Measurements from ENCODE around the gene CNGB1. TPM values are rescaled to one million over a fixed set of nuclear protein-coding genes. Genes with fewer than 3 reads are reported as not detected.

The CNGB1 gene
- total and polyA plus RNA-seq, 4 donors = under 0.01 TPM; not detected in 2

DNA sequence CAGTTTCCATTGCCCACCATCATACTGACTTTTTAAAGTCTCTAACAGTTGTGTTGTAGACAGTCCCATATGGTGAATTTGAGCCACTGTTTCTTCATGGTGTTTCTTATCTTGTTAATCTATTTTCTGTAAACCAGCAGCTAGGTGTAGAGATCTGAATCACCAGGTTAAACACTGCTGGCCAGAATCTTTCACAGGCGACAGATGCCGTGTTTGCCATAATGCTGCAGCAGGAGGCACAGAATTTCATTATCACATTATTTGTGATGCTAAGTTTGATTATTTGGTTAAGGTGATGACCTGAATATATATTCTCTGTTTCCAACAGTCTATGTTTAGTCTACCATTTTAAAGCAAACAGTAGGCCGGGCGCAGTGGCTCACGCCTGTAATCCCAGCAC lies 11.5 kb upstream of the CNGB1 start:
- 76% methylated on average over 5 of the region's 5 CpGs for WGBS
- Histone ChIP-seq H3K4me1 (ENCODE audit: control insufficient read depth in 4 of 4, insufficient read depth in 4 of 4, low read length in 3 of 4) (peaks cover 0 to 10% (median 6%) of the 10 kb centered on the region in 4 donors), H3K4me3 (ENCODE audit: low read depth in 1 of 3, low read length in 3 of 3) (no peak overlapping the region), H3K27ac (ENCODE audit: low read depth in 1 of 2, low read length in 2 of 2) (no peak overlapping the region), H3K9ac (ENCODE audit: low read depth in 1 of 2, low read length in 2 of 2) (no peak overlapping the region), H3K36me3 (ENCODE audit: control insufficient read depth in 4 of 4, insufficient read depth in 3 of 4, low read depth in 1 of 4, low read length in 3 of 4) (no peaks in the 10 kb centered on the region), H3K9me3 (ENCODE audit: control insufficient read depth in 4 of 4, low read length in 3 of 4) (no peaks in the 10 kb centered on the region), H3K27me3 (ENCODE audit: control insufficient read depth in 4 of 4, insufficient read depth in 4 of 4, low read length in 3 of 4) (no peaks in the 10 kb centered on the region)
- TF ChIP-seq FOXA1 (IDR thresholded peaks at IDR 0.05) (no peak), EGR1 (IDR thresholded peaks at IDR 0.05; ENCODE audit: low read depth in 2 of 2) (no peak), TAF1 (conservative IDR thresholded peaks at IDR 0.05) (no peak), RAD21 (IDR thresholded peaks at IDR 0.05) (no peak), JUND (IDR thresholded peaks at IDR 0.05) (no peak), HNF4G (IDR thresholded peaks at IDR 0.05) (no peak), NR2F2 (IDR thresholded peaks at IDR 0.05) (no peak), FOXA2 (IDR thresholded peaks at IDR 0.05) (no peak), YY1 (IDR thresholded peaks at IDR 0.05) (no peak), GABPA (IDR thresholded peaks at IDR 0.05 in 1 of 2, conservative IDR thresholded peaks at IDR 0.05 in 1 of 2) (no peak), SP1 (IDR thresholded peaks at IDR 0.05) (no peak), HNF4A (conservative IDR thresholded peaks at IDR 0.05) (no peak), RXRA (IDR thresholded peaks at IDR 0.05) (no peak)
- TF ChIP-seq, protein P1, sequence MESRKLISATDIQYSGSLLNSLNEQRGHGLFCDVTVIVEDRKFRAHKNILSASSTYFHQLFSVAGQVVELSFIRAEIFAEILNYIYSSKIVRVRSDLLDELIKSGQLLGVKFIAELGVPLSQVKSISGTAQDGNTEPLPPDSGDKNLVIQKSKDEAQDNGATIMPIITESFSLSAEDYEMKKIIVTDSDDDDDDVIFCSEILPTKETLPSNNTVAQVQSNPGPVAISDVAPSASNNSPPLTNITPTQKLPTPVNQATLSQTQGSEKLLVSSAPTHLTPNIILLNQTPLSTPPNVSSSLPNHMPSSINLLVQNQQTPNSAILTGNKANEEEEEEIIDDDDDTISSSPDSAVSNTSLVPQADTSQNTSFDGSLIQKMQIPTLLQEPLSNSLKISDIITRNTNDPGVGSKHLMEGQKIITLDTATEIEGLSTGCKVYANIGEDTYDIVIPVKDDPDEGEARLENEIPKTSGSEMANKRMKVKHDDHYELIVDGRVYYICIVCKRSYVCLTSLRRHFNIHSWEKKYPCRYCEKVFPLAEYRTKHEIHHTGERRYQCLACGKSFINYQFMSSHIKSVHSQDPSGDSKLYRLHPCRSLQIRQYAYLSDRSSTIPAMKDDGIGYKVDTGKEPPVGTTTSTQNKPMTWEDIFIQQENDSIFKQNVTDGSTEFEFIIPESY (IDR thresholded peaks at IDR 0.05) = no peak
- TF ChIP-seq, protein P2, sequence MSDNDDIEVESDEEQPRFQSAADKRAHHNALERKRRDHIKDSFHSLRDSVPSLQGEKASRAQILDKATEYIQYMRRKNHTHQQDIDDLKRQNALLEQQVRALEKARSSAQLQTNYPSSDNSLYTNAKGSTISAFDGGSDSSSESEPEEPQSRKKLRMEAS (IDR thresholded peaks at IDR 0.05) = no peak
- TF ChIP-seq, protein P3, sequence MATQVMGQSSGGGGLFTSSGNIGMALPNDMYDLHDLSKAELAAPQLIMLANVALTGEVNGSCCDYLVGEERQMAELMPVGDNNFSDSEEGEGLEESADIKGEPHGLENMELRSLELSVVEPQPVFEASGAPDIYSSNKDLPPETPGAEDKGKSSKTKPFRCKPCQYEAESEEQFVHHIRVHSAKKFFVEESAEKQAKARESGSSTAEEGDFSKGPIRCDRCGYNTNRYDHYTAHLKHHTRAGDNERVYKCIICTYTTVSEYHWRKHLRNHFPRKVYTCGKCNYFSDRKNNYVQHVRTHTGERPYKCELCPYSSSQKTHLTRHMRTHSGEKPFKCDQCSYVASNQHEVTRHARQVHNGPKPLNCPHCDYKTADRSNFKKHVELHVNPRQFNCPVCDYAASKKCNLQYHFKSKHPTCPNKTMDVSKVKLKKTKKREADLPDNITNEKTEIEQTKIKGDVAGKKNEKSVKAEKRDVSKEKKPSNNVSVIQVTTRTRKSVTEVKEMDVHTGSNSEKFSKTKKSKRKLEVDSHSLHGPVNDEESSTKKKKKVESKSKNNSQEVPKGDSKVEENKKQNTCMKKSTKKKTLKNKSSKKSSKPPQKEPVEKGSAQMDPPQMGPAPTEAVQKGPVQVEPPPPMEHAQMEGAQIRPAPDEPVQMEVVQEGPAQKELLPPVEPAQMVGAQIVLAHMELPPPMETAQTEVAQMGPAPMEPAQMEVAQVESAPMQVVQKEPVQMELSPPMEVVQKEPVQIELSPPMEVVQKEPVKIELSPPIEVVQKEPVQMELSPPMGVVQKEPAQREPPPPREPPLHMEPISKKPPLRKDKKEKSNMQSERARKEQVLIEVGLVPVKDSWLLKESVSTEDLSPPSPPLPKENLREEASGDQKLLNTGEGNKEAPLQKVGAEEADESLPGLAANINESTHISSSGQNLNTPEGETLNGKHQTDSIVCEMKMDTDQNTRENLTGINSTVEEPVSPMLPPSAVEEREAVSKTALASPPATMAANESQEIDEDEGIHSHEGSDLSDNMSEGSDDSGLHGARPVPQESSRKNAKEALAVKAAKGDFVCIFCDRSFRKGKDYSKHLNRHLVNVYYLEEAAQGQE (IDR thresholded peaks at IDR 0.05) = no peak
- TF ChIP-seq, protein P4, sequence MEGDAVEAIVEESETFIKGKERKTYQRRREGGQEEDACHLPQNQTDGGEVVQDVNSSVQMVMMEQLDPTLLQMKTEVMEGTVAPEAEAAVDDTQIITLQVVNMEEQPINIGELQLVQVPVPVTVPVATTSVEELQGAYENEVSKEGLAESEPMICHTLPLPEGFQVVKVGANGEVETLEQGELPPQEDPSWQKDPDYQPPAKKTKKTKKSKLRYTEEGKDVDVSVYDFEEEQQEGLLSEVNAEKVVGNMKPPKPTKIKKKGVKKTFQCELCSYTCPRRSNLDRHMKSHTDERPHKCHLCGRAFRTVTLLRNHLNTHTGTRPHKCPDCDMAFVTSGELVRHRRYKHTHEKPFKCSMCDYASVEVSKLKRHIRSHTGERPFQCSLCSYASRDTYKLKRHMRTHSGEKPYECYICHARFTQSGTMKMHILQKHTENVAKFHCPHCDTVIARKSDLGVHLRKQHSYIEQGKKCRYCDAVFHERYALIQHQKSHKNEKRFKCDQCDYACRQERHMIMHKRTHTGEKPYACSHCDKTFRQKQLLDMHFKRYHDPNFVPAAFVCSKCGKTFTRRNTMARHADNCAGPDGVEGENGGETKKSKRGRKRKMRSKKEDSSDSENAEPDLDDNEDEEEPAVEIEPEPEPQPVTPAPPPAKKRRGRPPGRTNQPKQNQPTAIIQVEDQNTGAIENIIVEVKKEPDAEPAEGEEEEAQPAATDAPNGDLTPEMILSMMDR (IDR thresholded peaks at IDR 0.05; ENCODE audit: low read depth, low read length, missing input control) = no peak
- TF ChIP-seq, protein P5, sequence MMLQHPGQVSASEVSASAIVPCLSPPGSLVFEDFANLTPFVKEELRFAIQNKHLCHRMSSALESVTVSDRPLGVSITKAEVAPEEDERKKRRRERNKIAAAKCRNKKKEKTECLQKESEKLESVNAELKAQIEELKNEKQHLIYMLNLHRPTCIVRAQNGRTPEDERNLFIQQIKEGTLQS (IDR thresholded peaks at IDR 0.05) = no peak
- no peak for DNase-seq (ENCODE audit: low spot score)

Measured in liver (tissue), 9 donors.